Stimulated activated naive CD8-positive, alpha-beta T cell treated with anti-CD3 and anti-CD28 coated beads, Interleukin-15, amount 100 ng/mL, for 72 hours (primary cell): ENCODE measurements around the gene ZNF662.

ENCODE experiments used
- ATAC-seq: fragments of 150-1000 bp; cut with Tn5 transposase; 2 replicates; pipeline ENCODE4 v1.10.0; 2021; ENCODE audit warnings: mild to moderate bottlenecking, moderate library complexity
- DNase-seq, 2 donors: peaks; one replicate each; pipeline ENCODE4 v3.0.0; 2021 to 2022
- H3K27ac Mint-ChIP-seq, 2 donors: one replicate each; pipeline ENCODE4 v1.8.0; 2022; ENCODE audit warnings: mild to moderate bottlenecking in 2 of 2, mixed read lengths in 2 of 2, moderate library complexity in 2 of 2
- H3K27me3 Mint-ChIP-seq: one replicate; pipeline ENCODE4 v1.8.0; 2022; ENCODE audit warnings: mixed read lengths
- H3K4me1 Mint-ChIP-seq: one replicate; pipeline ENCODE4 v1.8.0; 2022; ENCODE audit warnings: mild to moderate bottlenecking, mixed read lengths
- H3K4me3 Mint-ChIP-seq, 2 donors: one replicate each; pipeline ENCODE4 v1.8.0; 2022; ENCODE audit warnings: mild to moderate bottlenecking in 2 of 2, mixed read lengths in 2 of 2, moderate library complexity in 1 of 2
- H3K9me3 Mint-ChIP-seq, 2 donors: one replicate each; pipeline ENCODE4 v1.8.0; 2022; ENCODE audit warnings: mixed read lengths in 2 of 2

Gene ZNF662

DNA sequence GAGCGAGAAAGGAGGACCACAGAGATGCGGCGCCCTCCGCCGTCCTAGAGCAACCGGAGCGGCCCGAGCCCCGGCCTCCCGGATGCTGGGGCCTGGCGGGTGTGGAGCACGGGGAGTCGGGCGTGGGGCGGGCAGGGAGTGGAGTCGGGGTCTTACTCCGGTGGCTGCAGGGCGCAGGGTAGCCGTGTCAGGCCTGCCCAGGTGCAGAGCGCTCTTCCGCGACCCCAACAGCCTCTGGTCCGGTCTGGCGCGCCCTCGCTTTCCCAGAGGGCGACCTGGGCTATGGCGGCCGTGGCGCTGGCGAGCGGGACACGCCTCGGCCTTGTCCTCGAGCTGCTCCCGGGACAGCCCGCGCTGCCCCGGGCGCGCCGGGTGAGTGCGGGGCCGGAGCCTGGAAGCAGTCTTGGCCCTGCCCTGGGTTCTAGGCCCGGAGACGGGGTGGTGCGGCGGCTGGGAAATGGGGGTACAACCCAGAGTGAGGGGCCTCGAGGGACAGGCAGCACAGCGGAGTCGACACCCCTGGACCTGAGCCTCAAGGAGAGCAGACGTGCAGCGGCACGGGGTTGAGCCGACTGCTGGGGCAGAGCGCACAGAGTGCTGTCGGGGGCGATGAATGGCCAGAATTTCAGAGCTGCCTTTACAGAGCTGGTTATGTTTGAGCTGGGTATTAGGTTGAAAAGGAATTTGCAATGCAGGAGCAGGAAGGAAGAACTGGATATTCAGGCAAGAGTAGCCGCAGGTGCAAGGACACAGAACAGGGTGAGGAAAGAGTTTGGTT, at the start of gene ZNF662:
TSS of gene ZNF662 (plus strand) at position 73 of the 778 bp plus-strand sequence. CDS start 1,973 bp downstream, outside the sequence.
- H3K27me3 Mint-ChIP-seq, result peaks cover 29% of the 10 kb centered on the region
- DNase-seq (peak; percentile 55 to 65), ATAC-seq (peak; percentile 88)

GRCh38 chr3:42856544-42856943, 49.4 kb upstream of the ZNF662 start:
- Mint-ChIP-seq H3K4me1 (no peaks in the 10 kb centered on the region), H3K4me3 (no peak overlapping the region), H3K9me3 (peaks cover 6 to 7% of the 10 kb centered on the region in 2 donors), H3K27ac (peak overlapping the region in 1 of 2 donors; percentile 2), H3K27me3 (peaks cover 8% of the 10 kb centered on the region)
- DNase-seq (no peak), ATAC-seq (no peak)

More for the DNA sequence above, at the start of gene ZNF662:
- peak within 1 kb of the TSS; percentile 94 to 95 for H3K27ac Mint-ChIP-seq
- H3K4me3 Mint-ChIP-seq, result peak within 1 kb of the TSS; percentile 63 to 74
- H3K9me3 Mint-ChIP-seq, result peaks cover 14 to 17% of the 10 kb centered on the region in 2 donors
- peaks cover 29% of the 10 kb centered on the region for H3K4me1 Mint-ChIP-seq

GRCh38 chr3:42864321-42864950, 41.5 kb upstream of the ZNF662 start:
- ATAC-seq (no peak), DNase-seq (no peak)
- no peak overlapping the region for H3K4me3 Mint-ChIP-seq
- no peak overlapping the region for H3K27ac Mint-ChIP-seq
- no peaks in the 10 kb centered on the region for H3K4me1 Mint-ChIP-seq
- peaks cover 8% of the 10 kb centered on the region for H3K27me3 Mint-ChIP-seq
- H3K9me3 Mint-ChIP-seq, result peaks cover 7 to 14% of the 10 kb centered on the region in 2 donors

- H3K4me3 Mint-ChIP-seq, result no peak overlapping the region
- DNase-seq, result no peak
Observed at GRCh38 chr3:42865256-42865655, 40.7 kb upstream of the ZNF662 start.

DNA sequence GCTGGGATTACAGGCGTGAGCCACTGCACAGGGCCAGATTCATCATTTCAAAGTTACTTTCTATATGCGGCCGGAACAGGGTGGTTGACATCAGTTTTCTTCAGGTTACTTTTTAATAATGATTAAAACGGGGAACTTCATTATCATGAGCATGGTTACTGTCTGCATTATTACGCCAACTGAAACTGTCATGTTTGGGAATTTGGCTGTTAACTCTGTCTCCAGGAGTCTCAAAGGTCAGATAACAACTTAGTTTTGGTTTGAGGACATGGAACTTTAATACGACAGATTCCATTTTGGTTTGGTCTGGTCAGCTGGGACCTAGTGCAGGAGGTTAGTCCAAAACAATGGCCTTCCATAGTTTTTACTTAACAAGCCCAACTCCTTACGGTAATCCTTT, 38.8 kb upstream of the ZNF662 start:
- no peak overlapping the region for H3K27ac Mint-ChIP-seq

More at GRCh38 chr3:42865256-42865655, 40.7 kb upstream of the ZNF662 start:
- Mint-ChIP-seq H3K9me3 (peaks cover 7 to 10% of the 10 kb centered on the region in 2 donors), H3K27ac (no peak overlapping the region), H3K27me3 (peaks cover 8% of the 10 kb centered on the region), H3K4me1 (no peaks in the 10 kb centered on the region)
- ATAC-seq, result no peak

DNA sequence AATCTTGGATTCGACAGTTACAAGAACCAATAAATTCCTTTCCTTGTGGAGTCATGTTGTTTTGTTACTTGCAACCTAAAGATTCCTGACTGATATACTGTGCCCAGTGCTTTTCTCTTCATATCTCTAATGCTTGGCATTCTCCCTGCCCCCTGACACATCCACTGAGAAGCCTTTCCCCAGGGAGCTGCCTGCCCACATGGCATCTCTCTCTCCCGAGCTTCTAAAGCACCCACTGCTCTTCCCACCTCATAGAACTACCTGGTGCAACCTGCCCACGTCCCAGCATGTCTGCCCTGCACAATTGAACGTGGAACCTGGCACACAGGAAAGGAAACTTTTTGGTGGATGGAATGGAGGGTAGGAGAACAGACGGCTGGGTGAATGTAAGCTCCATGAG, 37.1 kb upstream of the ZNF662 start:
- Mint-ChIP-seq H3K4me3 (no peak overlapping the region), H3K27me3 (peaks cover 13% of the 10 kb centered on the region), H3K9me3 (no peaks in the 10 kb centered on the region), H3K4me1 (no peaks in the 10 kb centered on the region), H3K27ac (no peak overlapping the region)
- no peak for ATAC-seq
- DNase-seq, result no peak

More for the DNA sequence above, 38.8 kb upstream of the ZNF662 start:
- DNase-seq (no peak), ATAC-seq (no peak)
- Mint-ChIP-seq H3K27me3 (peaks cover 3% of the 10 kb centered on the region), H3K4me3 (no peak overlapping the region), H3K9me3 (peaks cover 0 to 2% of the 10 kb centered on the region in 2 donors), H3K4me1 (no peaks in the 10 kb centered on the region)

- DNase-seq (no peak), ATAC-seq (no peak)
- H3K9me3 Mint-ChIP-seq, result no peaks in the 10 kb centered on the region
- H3K27ac Mint-ChIP-seq, result no peak overlapping the region
- H3K4me3 Mint-ChIP-seq, result no peak overlapping the region
- H3K4me1 Mint-ChIP-seq, result no peaks in the 10 kb centered on the region
- H3K27me3 Mint-ChIP-seq, result peaks cover 17% of the 10 kb centered on the region
Observed at GRCh38 chr3:42871592-42872196, 34.2 kb upstream of the ZNF662 start.

GRCh38 chr3:42872718-42873117, 33.2 kb upstream of the ZNF662 start:
- Mint-ChIP-seq H3K27me3 (peaks cover 17% of the 10 kb centered on the region), H3K4me1 (no peaks in the 10 kb centered on the region), H3K27ac (peak overlapping the region in 1 of 2 donors; percentile 26), H3K4me3 (no peak overlapping the region), H3K9me3 (no peaks in the 10 kb centered on the region)
- DNase-seq (no peak), ATAC-seq (no peak)

GRCh38 chr3:42873221-42873982, 32.5 kb upstream of the ZNF662 start:
- Mint-ChIP-seq H3K27me3 (peaks cover 17% of the 10 kb centered on the region), H3K4me3 (no peak overlapping the region), H3K4me1 (no peaks in the 10 kb centered on the region), H3K9me3 (no peaks in the 10 kb centered on the region), H3K27ac (peak overlapping the region in 1 of 2 donors; percentile 15)
- ATAC-seq (no peak), DNase-seq (no peak)

DNA sequence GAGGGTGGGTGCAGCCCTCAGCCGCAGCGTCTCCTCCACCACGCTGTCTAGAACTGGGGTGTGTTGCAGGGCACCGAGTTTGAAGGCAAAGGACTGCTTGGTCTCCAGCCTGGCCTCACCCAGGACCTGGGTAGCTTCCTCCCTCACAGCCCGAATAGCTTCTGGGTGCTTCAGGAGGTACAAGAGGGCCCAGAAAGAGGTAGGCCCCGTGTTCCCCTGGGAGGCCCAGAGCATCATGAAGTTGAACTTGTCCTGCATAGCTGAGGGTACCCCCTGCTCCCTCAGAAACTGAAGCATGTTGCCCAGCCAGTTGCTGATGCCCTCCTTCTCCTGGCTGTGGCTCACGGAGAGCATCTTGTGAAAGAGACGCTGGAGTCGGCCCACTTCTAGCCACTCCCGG, 31.2 kb upstream of the ZNF662 start:
- ATAC-seq, result peak; percentile 26
- no peak for DNase-seq
- no peak overlapping the region for H3K27ac Mint-ChIP-seq
- peaks cover 17% of the 10 kb centered on the region for H3K27me3 Mint-ChIP-seq
- H3K9me3 Mint-ChIP-seq, result no peaks in the 10 kb centered on the region
- no peaks in the 10 kb centered on the region for H3K4me1 Mint-ChIP-seq
- H3K4me3 Mint-ChIP-seq, result no peak overlapping the region

DNA sequence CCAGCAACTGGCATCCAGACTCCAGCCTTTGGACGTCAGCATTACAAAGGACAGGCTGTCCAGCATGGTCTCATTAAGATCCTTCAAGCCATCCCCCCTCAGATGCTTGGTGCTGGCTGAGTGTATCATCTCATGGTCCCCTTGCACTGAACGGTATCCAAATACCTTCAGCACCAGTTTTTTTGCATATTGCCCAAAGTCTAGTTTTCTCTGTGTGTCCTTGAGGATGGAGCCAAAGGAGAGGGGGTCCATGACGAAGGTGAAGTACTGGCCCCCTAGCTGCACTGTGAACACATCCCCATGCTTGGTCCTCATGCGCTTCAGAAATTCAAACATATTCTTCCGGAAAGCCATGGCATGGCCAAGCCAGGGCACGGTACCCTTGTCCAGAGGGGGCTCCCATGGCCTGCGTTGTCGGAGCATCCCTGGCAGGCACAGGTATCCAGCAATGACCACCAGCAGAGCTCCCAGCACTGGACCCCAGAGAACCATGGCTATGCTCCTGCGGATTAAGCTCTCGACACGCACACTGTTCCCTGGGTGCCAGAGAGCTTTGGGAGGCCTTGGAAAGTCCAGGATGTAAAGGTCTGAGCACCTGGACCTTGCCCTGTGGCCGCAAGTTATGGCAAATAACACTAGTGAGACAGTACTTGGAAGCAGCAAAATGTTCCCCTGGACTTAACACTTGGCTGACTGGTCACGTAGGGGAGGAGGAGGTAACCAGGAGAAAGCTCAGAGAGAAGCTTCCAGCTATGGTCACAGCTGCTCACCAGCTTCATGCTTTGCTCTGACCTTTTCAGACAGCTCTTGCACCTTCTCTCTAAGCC, 30.4 kb upstream of the ZNF662 start, which contains the start of gene CYP8B1:
TSS of gene CYP8B1 (minus strand) at position 555 of the 827 bp plus-strand sequence. CDS start at position 492, 63 bp downstream.
- H3K4me3 Mint-ChIP-seq, result no peak within 1 kb of the TSS
- H3K27ac Mint-ChIP-seq, result no peak within 1 kb of the TSS
- H3K27me3 Mint-ChIP-seq, result peaks cover 17% of the 10 kb centered on the region
- peaks cover 4% of the 10 kb centered on the region for H3K4me1 Mint-ChIP-seq
- DNase-seq (no peak), ATAC-seq (no peak)
- H3K9me3 Mint-ChIP-seq, result no peaks in the 10 kb centered on the region

- H3K27me3 Mint-ChIP-seq, result peaks cover 17% of the 10 kb centered on the region
- ATAC-seq, result no peak
- peaks cover 10% of the 10 kb centered on the region for H3K4me1 Mint-ChIP-seq
- no peak overlapping the region for H3K27ac Mint-ChIP-seq
- H3K9me3 Mint-ChIP-seq, result no peaks in the 10 kb centered on the region
- DNase-seq, result no peak
- no peak overlapping the region for H3K4me3 Mint-ChIP-seq
Observed at GRCh38 chr3:42876401-42876800, 29.5 kb upstream of the ZNF662 start.

GRCh38 chr3:42876940-42877720, 28.8 kb upstream of the ZNF662 start:
- Mint-ChIP-seq H3K27ac (no peak overlapping the region), H3K4me1 (peaks cover 16% of the 10 kb centered on the region), H3K27me3 (peaks cover 15% of the 10 kb centered on the region), H3K9me3 (no peaks in the 10 kb centered on the region), H3K4me3 (no peak overlapping the region)
- no peak for DNase-seq
- ATAC-seq, result no peak

GRCh38 chr3:42877881-42878280, 28.1 kb upstream of the ZNF662 start:
- DNase-seq (no peak), ATAC-seq (no peak)
- peaks cover 7% of the 10 kb centered on the region for H3K27me3 Mint-ChIP-seq
- H3K4me1 Mint-ChIP-seq, result peaks cover 16% of the 10 kb centered on the region
- H3K9me3 Mint-ChIP-seq, result no peaks in the 10 kb centered on the region
- H3K4me3 Mint-ChIP-seq, result no peak overlapping the region
- H3K27ac Mint-ChIP-seq, result no peak overlapping the region
